PC-9 (cell line): ENCODE data around the gene C16orf95.

ENCODE experiments used
- CTCF ChIP-seq: fragments of 200-600 bp; sonication (generic); conservative IDR thresholded peaks from 2 replicates; pipeline ENCODE4 v1.6.1; 2017; ENCODE audit warnings: mixed run types, antibody characterized with exemption, mild to moderate bottlenecking, moderate library complexity
- EZH2 ChIP-seq: fragments of 200-600 bp; sonication (generic); IDR thresholded peaks from 2 replicates; pipeline ENCODE4 v1.8.0; 2017; ENCODE audit warnings: antibody characterized with exemption, low read depth

- TF ChIP-seq CTCF = no peak
- no peak for TF ChIP-seq EZH2
These were observed 17.7 kb upstream of the C16orf95 start for GRCh38 chr16:87334651-87335624.
